OCI-LY7 (cell line): ENCODE results near the gene NPEPL1. TPM values are rescaled to one million over a fixed set of nuclear protein-coding genes. Genes with fewer than 3 reads are reported as not detected.

Source experiments
- BruUV-seq: library from RNA; stranded (reverse); fragments of 400-500 nt; replicated peaks from 2 replicates; lab custom pipeline; 2021; lab: Mats Ljungman, UMichigan
- CTCF ChIA-PET: fragments of 300-600 bp; sonication (Branson Sonifier 250); formaldehyde crosslinking; loops from one replicate; lab custom pipeline; 2022; ENCODE audit warnings: antibody characterized with exemption; ENCODE audit not compliant: unreplicated experiment; lab: Charles Lee
- POLR2A ChIA-PET: fragments of 300-600 bp; sonication (Branson Sonifier 250); formaldehyde crosslinking; loops from one replicate; lab custom pipeline; 2022; ENCODE audit warnings: antibody characterized with exemption; lab: Charles Lee
- DNase-seq: peaks from one replicate; pipeline ENCODE4 v3.0.0-alpha.2; 2015; ENCODE audit warnings: low spot score
- H2AFZ ChIP-seq: fragments of 200-600 bp; sonication (generic), shearing (Covaris generic); 2 replicates; pipeline ENCODE4 v1.6.1; 2014; ENCODE audit warnings: mild to moderate bottlenecking, antibody characterized with exemption, low read length, moderate library complexity
- H3K27ac ChIP-seq: fragments of 200-600 bp; sonication (generic); 2 replicates; pipeline ENCODE4 v1.5.1; 2014; ENCODE audit warnings: mixed run types, low read depth, mild to moderate bottlenecking, moderate library complexity, low read length, inconsistent platforms; ENCODE audit not compliant: poor library complexity, severe bottlenecking
- H3K36me3 ChIP-seq: fragments of 200-600 bp; sonication (generic); 2 replicates; pipeline ENCODE4 v1.6.1; 2014; ENCODE audit warnings: mild to moderate bottlenecking, antibody characterized with exemption, low read length, moderate library complexity, mixed read lengths; ENCODE audit not compliant: insufficient read depth
- H3K4me1 ChIP-seq: fragments of 200-600 bp; sonication (generic); 2 replicates; pipeline ENCODE4 v1.5.1; 2014; ENCODE audit warnings: mild to moderate bottlenecking, low read length; ENCODE audit not compliant: insufficient read depth, poor library complexity, severe bottlenecking
- H3K4me2 ChIP-seq: fragments of 200-600 bp; sonication (generic); 2 replicates; pipeline ENCODE4 v1.6.1; 2014; ENCODE audit warnings: mild to moderate bottlenecking, low read length
- H3K4me3 ChIP-seq: fragments of 200-600 bp; sonication (generic); 2 replicates; pipeline ENCODE4 v1.5.1; 2014; ENCODE audit warnings: mild to moderate bottlenecking, low read depth, low read length; ENCODE audit not compliant: poor library complexity, severe bottlenecking
- H3K79me2 ChIP-seq: fragments of 200-600 bp; sonication (generic); 2 replicates; pipeline ENCODE4 v1.6.1; 2016; ENCODE audit warnings: low read depth, mild to moderate bottlenecking, low read length, moderate library complexity, mixed read lengths; ENCODE audit not compliant: insufficient read depth
- H3K9me2 ChIP-seq: fragments of 200-600 bp; sonication (generic); 2 replicates; pipeline ENCODE4 v1.6.1; 2016; ENCODE audit warnings: mild to moderate bottlenecking, low read length, mixed read lengths; ENCODE audit not compliant: insufficient read depth
- H3K9me3 ChIP-seq: fragments of 200-600 bp; sonication (generic); 2 replicates; pipeline ENCODE4 v1.6.1; 2014; ENCODE audit warnings: mild to moderate bottlenecking, mixed run types, low read length, mixed read lengths
- H4K20me1 ChIP-seq: fragments of 200-600 bp; sonication (generic); 2 replicates; pipeline ENCODE4 v1.6.1; 2014; ENCODE audit warnings: mild to moderate bottlenecking, antibody characterized with exemption, low read length, moderate library complexity, mixed read lengths; ENCODE audit not compliant: insufficient read depth
- CTCF ChIP-seq: fragments of 200-600 bp; sonication (generic); conservative IDR thresholded peaks from 2 replicates; pipeline ENCODE4 v1.5.1; 2014; ENCODE audit warnings: mild to moderate bottlenecking, antibody characterized with exemption, low read length, moderate library complexity, mixed read lengths
- EZH2phosphoT487 ChIP-seq: fragments of 200-600 bp; sonication (generic); IDR thresholded peaks from 2 replicates; pipeline ENCODE4 v1.6.1; 2018; ENCODE audit warnings: low read depth, borderline replicate concordance, mild to moderate bottlenecking, mixed run types, antibody characterized with exemption, low read length, moderate library complexity, mixed read lengths
- intact Hi-C: fragments of 100-400 bp; cut with micrococcal nuclease; formaldehyde crosslinking; loops from one replicate; pipeline ENCODE4 v1.10.0; 2022; ENCODE audit not compliant: unreplicated experiment
- total RNA-seq, 2 experiments: library from RNA; depleted of rRNA in 1 of 2; stranded (reverse); fragments of >200 nt in 1 of 2; shearing (Covaris generic) in 1 of 2; gene quantifications; 2 replicates each; pipeline ENCODE4 v1.2.3, GENCODE V29; 2014 to 2022

The NPEPL1 gene
- total RNA-seq, 2 experiments from 2014 or later = 3.4 to 11.5 TPM

GRCh38 chr20:58701431-58702160 lies 9.0 kb downstream of the NPEPL1 start:
- POLR2A ChIA-PET = no interaction called here
- no peak for DNase-seq
- Histone ChIP-seq H3K36me3 (no peaks in the 10 kb centered on the region), H3K4me3 (no peak overlapping the region), H4K20me1 (no peaks in the 10 kb centered on the region), H2AFZ (no peak overlapping the region), H3K27ac (no peak overlapping the region), H3K9me3 (no peaks in the 10 kb centered on the region), H3K4me2 (no peak overlapping the region), H3K4me1 (no peaks in the 10 kb centered on the region), H3K79me2 (no peaks in the 10 kb centered on the region), H3K9me2 (no peaks in the 10 kb centered on the region)
- no TSS peak for BruUV-seq
- CTCF ChIA-PET = no interaction called here
- intact Hi-C loops = no loop called here
- TF ChIP-seq EZH2phosphoT487 = no peak
- TF ChIP-seq CTCF = no peak

GRCh38 chr20:58702161-58702510 lies 9.5 kb downstream of the NPEPL1 start:
- Histone ChIP-seq H3K4me2 (no peak overlapping the region), H3K9me3 (no peaks in the 10 kb centered on the region), H3K9me2 (no peaks in the 10 kb centered on the region), H3K36me3 (no peaks in the 10 kb centered on the region), H3K4me1 (no peaks in the 10 kb centered on the region), H4K20me1 (no peaks in the 10 kb centered on the region), H3K27ac (no peak overlapping the region), H3K4me3 (no peak overlapping the region), H3K79me2 (no peaks in the 10 kb centered on the region), H2AFZ (no peak overlapping the region)
- BruUV-seq = no TSS peak
- ChIA-PET POLR2A (interaction anchor here (0.6 kb wide), 1 partner anchor 46 kb away, joined by 3 read pairs; no protein-coding TSS in a partner anchor), CTCF (no interaction called here)
- DNase-seq = no peak
- intact Hi-C loops = no loop called here
- TF ChIP-seq CTCF = no peak
- TF ChIP-seq EZH2phosphoT487 = no peak
